ENCODE measurements around the gene DLAT.

DNA sequence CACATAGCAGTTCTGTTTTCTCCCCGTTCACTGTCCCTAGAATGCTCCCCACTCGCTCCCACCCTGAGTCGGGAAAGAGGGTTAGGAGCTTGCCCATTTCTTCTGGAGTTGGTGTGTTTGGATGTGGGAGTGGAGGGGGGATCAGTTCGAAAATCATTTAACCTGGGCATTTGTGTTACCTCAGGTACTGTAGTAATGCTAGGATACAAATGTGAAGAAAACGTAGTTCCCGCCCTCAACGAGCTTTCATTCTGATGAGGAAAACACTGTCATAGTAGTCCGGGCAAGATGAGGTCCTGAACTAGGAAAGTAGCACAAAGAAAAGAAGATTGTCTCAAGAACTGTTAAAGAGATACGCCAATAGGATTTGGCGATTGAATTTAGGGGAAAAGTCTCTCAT, 62.0 kb downstream of the DLAT start:
- TF ChIP-seq, protein P1, sequence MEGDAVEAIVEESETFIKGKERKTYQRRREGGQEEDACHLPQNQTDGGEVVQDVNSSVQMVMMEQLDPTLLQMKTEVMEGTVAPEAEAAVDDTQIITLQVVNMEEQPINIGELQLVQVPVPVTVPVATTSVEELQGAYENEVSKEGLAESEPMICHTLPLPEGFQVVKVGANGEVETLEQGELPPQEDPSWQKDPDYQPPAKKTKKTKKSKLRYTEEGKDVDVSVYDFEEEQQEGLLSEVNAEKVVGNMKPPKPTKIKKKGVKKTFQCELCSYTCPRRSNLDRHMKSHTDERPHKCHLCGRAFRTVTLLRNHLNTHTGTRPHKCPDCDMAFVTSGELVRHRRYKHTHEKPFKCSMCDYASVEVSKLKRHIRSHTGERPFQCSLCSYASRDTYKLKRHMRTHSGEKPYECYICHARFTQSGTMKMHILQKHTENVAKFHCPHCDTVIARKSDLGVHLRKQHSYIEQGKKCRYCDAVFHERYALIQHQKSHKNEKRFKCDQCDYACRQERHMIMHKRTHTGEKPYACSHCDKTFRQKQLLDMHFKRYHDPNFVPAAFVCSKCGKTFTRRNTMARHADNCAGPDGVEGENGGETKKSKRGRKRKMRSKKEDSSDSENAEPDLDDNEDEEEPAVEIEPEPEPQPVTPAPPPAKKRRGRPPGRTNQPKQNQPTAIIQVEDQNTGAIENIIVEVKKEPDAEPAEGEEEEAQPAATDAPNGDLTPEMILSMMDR (IDR thresholded peaks at IDR 0.05), result no peak
- no peak for TF ChIP-seq POLR2A (IDR thresholded peaks at IDR 0.05)
